ENCODE results near the gene FAM131A.

FAM131A gene

GRCh38 chr3:184383033-184383740 is 45.8 kb downstream of the FAM131A start:
- in situ Hi-C loops (cut with HindIII; ENCODE audit: low sequenced_read_pairs), result no loop called here
- TF ChIP-seq, protein P1, sequence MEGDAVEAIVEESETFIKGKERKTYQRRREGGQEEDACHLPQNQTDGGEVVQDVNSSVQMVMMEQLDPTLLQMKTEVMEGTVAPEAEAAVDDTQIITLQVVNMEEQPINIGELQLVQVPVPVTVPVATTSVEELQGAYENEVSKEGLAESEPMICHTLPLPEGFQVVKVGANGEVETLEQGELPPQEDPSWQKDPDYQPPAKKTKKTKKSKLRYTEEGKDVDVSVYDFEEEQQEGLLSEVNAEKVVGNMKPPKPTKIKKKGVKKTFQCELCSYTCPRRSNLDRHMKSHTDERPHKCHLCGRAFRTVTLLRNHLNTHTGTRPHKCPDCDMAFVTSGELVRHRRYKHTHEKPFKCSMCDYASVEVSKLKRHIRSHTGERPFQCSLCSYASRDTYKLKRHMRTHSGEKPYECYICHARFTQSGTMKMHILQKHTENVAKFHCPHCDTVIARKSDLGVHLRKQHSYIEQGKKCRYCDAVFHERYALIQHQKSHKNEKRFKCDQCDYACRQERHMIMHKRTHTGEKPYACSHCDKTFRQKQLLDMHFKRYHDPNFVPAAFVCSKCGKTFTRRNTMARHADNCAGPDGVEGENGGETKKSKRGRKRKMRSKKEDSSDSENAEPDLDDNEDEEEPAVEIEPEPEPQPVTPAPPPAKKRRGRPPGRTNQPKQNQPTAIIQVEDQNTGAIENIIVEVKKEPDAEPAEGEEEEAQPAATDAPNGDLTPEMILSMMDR (IDR thresholded peaks at IDR 0.05; ENCODE audit: low read depth, low read length), result no peak
- no peak overlapping the region for H3K4me3 ChIP-seq (ENCODE audit: low read depth, low read length)
- DNase-seq (ENCODE audit: low read depth, low spot score), result no peak

- TF ChIP-seq, protein P1 (IDR thresholded peaks at IDR 0.05; ENCODE audit: low read depth, low read length), result no peak
- DNase-seq (ENCODE audit: low read depth, low spot score), result no peak
- no peak overlapping the region for H3K4me3 ChIP-seq (ENCODE audit: low read depth, low read length)
- in situ Hi-C loops (cut with HindIII; ENCODE audit: low sequenced_read_pairs), result no loop called here
Observed at GRCh38 chr3:184384342-184384741, 46.9 kb downstream of the FAM131A start.

DNA sequence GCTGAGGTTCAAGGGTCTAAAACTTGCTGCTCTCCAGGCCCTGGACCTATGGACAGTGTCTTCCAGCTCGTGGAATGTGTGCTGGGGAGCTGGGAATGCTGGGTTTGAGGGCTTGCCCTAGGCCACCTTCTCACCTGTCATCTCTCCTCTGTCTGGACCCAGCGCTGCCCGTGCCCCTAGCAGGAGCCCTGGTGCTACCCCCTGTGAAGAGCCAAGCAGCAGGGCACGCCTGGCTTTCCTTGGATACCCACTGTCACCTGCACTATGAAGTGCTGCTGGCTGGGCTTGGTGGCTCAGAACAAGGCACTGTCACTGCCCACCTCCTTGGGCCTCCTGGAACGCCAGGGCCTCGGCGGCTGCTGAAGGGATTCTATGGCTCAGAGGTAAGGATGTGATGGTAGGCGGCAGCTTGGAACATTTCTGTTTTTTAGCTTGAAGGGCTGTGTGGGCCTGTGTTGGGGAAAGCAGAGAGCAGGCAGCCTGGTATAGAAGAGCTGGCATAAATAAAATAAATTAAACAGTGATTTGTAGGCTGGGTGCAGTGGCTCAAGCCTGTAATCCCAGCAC is 47.5 kb downstream of the FAM131A start:
- DNase-seq (ENCODE audit: low read depth, low spot score), result no peak
- no peak overlapping the region for H3K4me3 ChIP-seq (ENCODE audit: low read depth, low read length)
- in situ Hi-C loops (cut with HindIII; ENCODE audit: low sequenced_read_pairs), result no loop called here
- TF ChIP-seq, protein P1 (IDR thresholded peaks at IDR 0.05; ENCODE audit: low read depth, low read length), result no peak

DNA sequence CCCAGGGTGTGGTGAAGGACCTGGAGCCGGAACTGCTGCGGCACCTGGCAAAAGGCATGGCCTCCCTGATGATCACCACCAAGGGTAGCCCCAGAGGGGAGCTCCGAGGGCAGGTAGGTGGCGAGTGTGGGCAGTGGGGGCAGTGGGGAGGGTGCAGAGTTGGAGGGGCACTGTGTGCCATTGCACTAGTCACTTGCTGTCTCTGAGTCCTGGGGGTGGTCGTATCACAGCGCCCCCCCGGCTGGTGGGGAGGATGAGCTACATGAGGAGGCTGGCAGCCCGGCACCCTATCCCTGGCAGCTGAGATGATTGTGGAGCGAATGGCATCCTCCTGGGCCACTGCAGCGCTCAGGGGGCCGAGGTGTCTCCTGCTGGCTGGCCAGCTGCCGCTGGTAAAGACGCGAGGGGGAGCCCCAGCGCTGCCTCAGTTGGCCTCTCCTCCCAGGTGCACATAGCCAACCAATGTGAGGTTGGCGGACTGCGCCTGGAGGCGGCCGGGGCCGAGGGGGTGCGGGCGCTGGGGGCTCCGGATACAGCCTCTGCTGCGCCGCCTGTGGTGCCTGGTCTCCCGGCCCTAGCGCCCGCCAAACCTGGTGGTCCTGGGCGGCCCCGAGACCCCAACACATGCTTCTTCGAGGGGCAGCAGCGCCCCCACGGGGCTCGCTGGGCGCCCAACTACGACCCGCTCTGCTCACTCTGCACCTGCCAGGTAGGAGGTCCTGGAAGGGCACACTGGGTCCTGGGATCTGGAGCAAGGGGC is 48.8 kb downstream of the FAM131A start:
- no peak for DNase-seq (ENCODE audit: low read depth, low spot score)
- H3K4me3 ChIP-seq (ENCODE audit: low read depth, low read length), result no peak overlapping the region
- TF ChIP-seq, protein P1 (IDR thresholded peaks at IDR 0.05; ENCODE audit: low read depth, low read length), result no peak
- in situ Hi-C loops (cut with HindIII; ENCODE audit: low sequenced_read_pairs), result no loop called here

- TF ChIP-seq, protein P1 (IDR thresholded peaks at IDR 0.05; ENCODE audit: low read depth, low read length), result no peak
- no peak for DNase-seq (ENCODE audit: low read depth, low spot score)
- in situ Hi-C loops (cut with HindIII; ENCODE audit: low sequenced_read_pairs), result no loop called here
- no peak overlapping the region for H3K4me3 ChIP-seq (ENCODE audit: low read depth, low read length)
Observed at GRCh38 chr3:184387174-184387714, 49.8 kb downstream of the FAM131A start.

DNA sequence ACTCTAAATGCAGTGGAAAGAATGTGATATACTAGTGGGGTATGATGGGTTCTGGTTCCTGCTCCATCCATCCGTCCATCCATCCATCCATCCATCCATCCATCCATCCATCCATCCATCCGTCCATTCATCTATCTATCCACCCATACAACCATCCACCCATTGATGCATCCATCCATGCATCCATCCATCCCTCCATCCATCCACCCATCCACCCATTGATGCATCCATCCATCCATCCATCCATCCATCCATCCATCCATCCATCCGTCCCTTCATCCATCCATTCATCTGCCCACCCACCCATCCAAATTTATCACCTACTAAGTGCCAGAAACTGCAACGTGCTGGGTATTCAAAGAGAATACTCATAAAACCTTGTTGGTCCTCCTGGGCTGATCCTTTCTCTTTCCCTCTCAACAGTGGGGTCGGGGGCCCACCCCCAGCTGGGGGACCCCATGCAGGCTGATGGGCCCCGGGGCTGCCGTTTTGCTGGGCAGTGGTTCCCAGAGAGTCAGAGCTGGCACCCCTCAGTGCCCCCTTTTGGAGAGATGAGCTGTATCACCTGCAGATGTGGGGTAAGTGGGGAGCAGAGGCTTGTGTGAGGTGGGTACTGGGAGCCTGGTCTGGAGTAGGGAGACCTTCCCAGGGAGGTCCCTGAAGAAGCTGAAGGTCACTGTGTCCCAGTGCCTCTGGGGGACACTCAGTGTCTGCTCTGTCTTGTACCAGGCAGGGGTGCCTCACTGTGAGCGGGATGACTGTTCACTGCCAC is 51.0 kb downstream of the FAM131A start:
- TF ChIP-seq, protein P1 (IDR thresholded peaks at IDR 0.05; ENCODE audit: low read depth, low read length), result no peak
- in situ Hi-C loops (cut with HindIII; ENCODE audit: low sequenced_read_pairs), result no loop called here
- no peak for DNase-seq (ENCODE audit: low read depth, low spot score)

More for the DNA sequence above, 51.0 kb downstream of the FAM131A start:
- no peak overlapping the region for H3K4me3 ChIP-seq (ENCODE audit: low read depth, low read length)

All from astrocyte of the spinal cord (primary cell).